Left lung (tissue), 10 donors: ENCODE measurements around the gene HSDL2. TPM values are rescaled to one million over a fixed set of nuclear protein-coding genes. Genes with fewer than 3 reads are reported as not detected.

Experiments
- ATAC-seq: fragments of 200-7000 bp; cut with Tn5 transposase; one replicate; pipeline ENCODE4 v1.9.1; 2020; ENCODE audit warnings: moderate library complexity
- DNase-seq, 4 donors: peaks; one replicate each; pipeline ENCODE4 v3.0.0-alpha.2; 2013 to 2020
- H3K27ac ChIP-seq, 2 donors: fragments of 200-600 bp; sonication (generic) in 1 of 2; one replicate each; pipeline versions ENCODE4 v1.5.0 to v1.8.0; 2020 to 2021
- H3K27me3 ChIP-seq, 2 donors: fragments of 200-600 bp; sonication (generic) in 1 of 2; one replicate each; pipeline versions ENCODE4 v1.5.0 to v1.8.0; 2020 to 2021
- H3K36me3 ChIP-seq, 2 donors: fragments of 200-600 bp; sonication (generic) in 1 of 2; one replicate each; pipeline versions ENCODE4 v1.5.0 to v1.8.0; 2020 to 2021
- H3K4me1 ChIP-seq, 2 donors: fragments of 200-600 bp; one replicate each; pipeline ENCODE4 v1.8.0; 2021
- H3K4me3 ChIP-seq, 2 donors: fragments of 200-600 bp; sonication (generic) in 1 of 2; one replicate each; pipeline versions ENCODE4 v1.5.0 to v1.8.0; 2020 to 2021; ENCODE audit warnings: mild to moderate bottlenecking in 1 of 2
- H3K9me3 ChIP-seq, 2 donors: fragments of 200-600 bp; sonication (generic) in 1 of 2; one replicate each; pipeline versions ENCODE4 v1.5.0 to v1.8.0; 2020 to 2021
- intact Hi-C, 2 donors: fragments of 100-400 bp; cut with DNase I; formaldehyde crosslinking; loops; one replicate each; pipeline versions ENCODE4 v1.11.2 to v1.14.2; 2022
- polyA plus RNA-seq, 6 donors: library from polyadenylated mRNA; unstranded; fragments of 120-200 nt; gene quantifications; one replicate each; pipeline ENCODE4 v1.2.1, GENCODE V29; 2013; ENCODE audit not compliant: insufficient read length in 6 of 6
- total RNA-seq, 2 donors: library from RNA; stranded (reverse); fragmentation: NEBNext Ultra II Directional; extraction: Animal tissue kit (Norgen Biotek cat#: 25700); gene quantifications; one replicate each; pipeline ENCODE4 v1.2.1, GENCODE V29; 2021
- TF ChIP-seq, protein P1 (sequence below), 2 donors: fragments of 200-600 bp; sonication (generic) in 1 of 2; IDR thresholded peaks; one replicate each; pipeline versions ENCODE4 v1.5.0 to v1.8.0; 2021; ENCODE audit warnings: antibody characterized with exemption in 2 of 2
- donor health status: DM: no; HTN: yes; CAD: no.
- donor health status: DM: no; HTN: no; CAD: no.

HSDL2 gene
- total and polyA plus RNA-seq, 8 donors: 40.3 to 77.9 (median 64.2) TPM

DNA sequence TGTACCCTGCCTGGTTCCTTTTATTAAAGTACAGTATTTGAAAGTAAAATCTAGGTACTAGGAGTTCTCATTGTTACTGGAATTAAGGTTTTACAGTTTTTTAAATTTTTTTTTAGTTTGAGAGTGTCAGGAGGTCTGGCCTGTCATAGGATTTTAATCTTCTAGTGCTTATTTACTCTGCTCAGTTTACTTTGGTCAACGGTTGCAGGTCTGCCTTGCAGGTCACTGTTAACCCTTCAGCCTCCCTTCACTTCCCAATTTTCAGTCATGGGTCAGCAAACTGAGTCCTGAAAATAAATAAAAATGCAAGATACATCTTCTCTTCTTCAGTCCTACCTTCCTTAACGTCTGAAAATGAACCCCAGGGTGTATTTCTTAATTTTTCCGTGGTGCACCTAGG is 27.7 kb upstream of the HSDL2 start:
- H3K27ac ChIP-seq: no peak overlapping the region
- DNase-seq (no peak), ATAC-seq (no peak)
- TF ChIP-seq, protein P1, sequence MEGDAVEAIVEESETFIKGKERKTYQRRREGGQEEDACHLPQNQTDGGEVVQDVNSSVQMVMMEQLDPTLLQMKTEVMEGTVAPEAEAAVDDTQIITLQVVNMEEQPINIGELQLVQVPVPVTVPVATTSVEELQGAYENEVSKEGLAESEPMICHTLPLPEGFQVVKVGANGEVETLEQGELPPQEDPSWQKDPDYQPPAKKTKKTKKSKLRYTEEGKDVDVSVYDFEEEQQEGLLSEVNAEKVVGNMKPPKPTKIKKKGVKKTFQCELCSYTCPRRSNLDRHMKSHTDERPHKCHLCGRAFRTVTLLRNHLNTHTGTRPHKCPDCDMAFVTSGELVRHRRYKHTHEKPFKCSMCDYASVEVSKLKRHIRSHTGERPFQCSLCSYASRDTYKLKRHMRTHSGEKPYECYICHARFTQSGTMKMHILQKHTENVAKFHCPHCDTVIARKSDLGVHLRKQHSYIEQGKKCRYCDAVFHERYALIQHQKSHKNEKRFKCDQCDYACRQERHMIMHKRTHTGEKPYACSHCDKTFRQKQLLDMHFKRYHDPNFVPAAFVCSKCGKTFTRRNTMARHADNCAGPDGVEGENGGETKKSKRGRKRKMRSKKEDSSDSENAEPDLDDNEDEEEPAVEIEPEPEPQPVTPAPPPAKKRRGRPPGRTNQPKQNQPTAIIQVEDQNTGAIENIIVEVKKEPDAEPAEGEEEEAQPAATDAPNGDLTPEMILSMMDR (IDR thresholded peaks at IDR 0.05): no peak
- no peaks in the 10 kb centered on the region for H3K36me3 ChIP-seq
- no peaks in the 10 kb centered on the region for H3K27me3 ChIP-seq
- H3K4me3 ChIP-seq: no peak overlapping the region
- H3K4me1 ChIP-seq: peaks cover 0 to 10% of the 10 kb centered on the region in 2 donors
- no peaks in the 10 kb centered on the region for H3K9me3 ChIP-seq
- intact Hi-C loops: loop anchor here in 1 of 2 donors (10.0 kb wide), 1 partner anchor 257 kb away; no protein-coding TSS in a partner anchor

DNA sequence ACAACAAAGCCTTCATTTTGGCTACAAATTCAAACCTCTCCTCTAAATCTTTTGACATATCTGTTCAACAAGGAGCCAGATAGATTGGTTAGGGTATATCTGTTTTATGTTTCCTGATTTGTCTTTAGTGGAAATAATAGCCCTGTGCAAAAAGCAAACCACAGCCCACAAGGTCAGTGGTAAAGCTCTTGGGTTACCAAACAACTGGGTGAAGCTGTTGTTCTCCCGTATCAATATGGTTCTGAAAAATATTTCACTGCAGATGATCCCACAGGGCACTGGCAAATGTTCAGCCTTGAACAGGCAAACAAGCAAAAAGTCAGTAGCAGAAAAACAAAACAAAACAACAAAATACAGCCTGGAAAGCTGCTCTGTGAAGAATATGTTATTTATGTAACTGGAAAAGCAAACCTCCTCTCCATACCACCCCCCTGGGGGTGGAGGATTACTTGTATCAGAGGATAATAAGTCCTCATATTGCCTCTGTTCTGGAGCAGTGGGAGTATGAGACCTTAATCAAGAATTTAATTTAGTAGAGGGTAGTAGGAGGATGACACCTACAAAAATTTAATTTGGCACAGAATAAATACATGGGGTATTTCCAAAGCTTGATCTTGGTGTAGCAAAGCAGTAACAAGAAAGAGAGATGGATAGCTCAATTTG is 25.7 kb upstream of the HSDL2 start:
- Histone ChIP-seq H3K9me3 (no peaks in the 10 kb centered on the region), H3K4me1 (no peaks in the 10 kb centered on the region), H3K27ac (no peak overlapping the region), H3K27me3 (no peaks in the 10 kb centered on the region), H3K4me3 (no peak overlapping the region), H3K36me3 (no peaks in the 10 kb centered on the region)
- DNase-seq (no peak), ATAC-seq (no peak)
- TF ChIP-seq, protein P1 (IDR thresholded peaks at IDR 0.05): no peak
- intact Hi-C loops: loop anchor here in 1 of 2 donors (10.0 kb wide), 1 partner anchor 259 kb away; no protein-coding TSS in a partner anchor

DNA sequence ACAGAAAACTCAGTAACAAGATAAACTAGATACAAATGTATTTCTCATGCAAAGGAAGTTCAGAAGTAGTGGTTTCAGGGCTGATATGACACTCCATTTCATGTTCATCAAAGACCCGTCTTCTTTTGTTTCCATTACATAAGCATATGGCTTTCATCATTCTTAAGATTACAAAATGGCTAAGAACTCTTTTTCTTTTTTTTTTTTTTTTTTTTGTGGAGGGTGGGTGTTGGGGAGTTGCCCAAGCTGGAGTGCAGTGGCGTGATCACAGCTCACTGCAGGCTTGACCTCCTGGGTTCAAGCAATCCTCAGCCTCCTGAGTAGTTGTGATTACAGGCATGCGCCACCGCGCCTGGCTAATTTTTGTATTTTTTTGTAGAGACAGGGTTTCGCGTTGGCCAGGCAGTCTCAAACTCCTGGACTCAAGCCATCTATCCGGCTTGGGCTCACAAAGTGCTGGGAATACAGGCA is 24.4 kb upstream of the HSDL2 start:
- TF ChIP-seq, protein P1 (IDR thresholded peaks at IDR 0.05): no peak
- Histone ChIP-seq H3K36me3 (no peaks in the 10 kb centered on the region), H3K27me3 (no peaks in the 10 kb centered on the region), H3K4me1 (no peaks in the 10 kb centered on the region), H3K4me3 (no peak overlapping the region), H3K27ac (peak overlapping the region in 1 of 2 donors; percentile 11), H3K9me3 (no peaks in the 10 kb centered on the region)
- intact Hi-C loops: loop anchor here in 1 of 2 donors (10.0 kb wide), 1 partner anchor 261 kb away; no protein-coding TSS in a partner anchor
- ATAC-seq (peak; percentile 76), DNase-seq (peak in 2 of 4 donors; percentile 40 to 75)

DNA sequence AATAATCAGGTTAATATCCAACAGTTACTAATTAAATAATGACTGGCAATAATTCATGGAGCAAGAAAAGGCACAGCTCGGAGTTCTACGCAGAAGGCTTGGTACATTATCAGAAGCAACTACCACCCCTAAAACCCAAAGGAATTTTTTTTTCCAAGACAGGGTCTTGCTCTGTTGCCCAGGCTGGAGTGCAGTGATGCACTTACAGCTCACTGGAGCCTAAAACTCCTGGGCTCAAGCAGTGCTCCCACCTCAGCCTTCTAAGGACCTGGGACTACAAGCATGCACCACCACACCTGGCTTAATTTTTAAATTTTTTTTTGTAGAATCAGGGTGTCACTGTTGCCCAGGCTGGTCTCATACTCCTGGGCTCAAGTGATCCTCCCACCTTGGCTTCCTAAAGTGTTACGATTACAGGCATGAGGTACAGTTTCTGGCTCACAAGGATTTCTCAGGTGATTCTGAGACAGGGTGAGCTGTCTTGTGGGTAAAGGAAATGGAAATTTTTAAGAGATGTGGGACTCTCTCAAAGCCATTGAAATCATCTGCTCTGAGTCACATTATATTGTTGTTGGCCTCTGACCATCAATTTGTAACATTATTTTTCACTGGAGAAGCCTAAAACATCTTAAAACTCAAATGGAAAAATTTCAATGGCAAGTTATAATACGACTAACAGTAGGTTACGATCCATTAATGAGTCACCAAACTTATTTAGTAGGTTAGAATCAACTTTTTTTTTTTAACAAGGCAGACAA is 19.7 kb upstream of the HSDL2 start:
- no peaks in the 10 kb centered on the region for H3K36me3 ChIP-seq
- DNase-seq (no peak), ATAC-seq (no peak)
- no peak overlapping the region for H3K27ac ChIP-seq
- no peak overlapping the region for H3K4me3 ChIP-seq
- TF ChIP-seq, protein P1 (IDR thresholded peaks at IDR 0.05): no peak
- H3K27me3 ChIP-seq: no peaks in the 10 kb centered on the region
- intact Hi-C loops: loop anchor here in 1 of 2 donors (5.0 kb wide), 1 partner anchor 273 kb away; no protein-coding TSS in a partner anchor
- no peaks in the 10 kb centered on the region for H3K4me1 ChIP-seq
- H3K9me3 ChIP-seq: peaks cover 0 to 1% of the 10 kb centered on the region in 2 donors

DNA sequence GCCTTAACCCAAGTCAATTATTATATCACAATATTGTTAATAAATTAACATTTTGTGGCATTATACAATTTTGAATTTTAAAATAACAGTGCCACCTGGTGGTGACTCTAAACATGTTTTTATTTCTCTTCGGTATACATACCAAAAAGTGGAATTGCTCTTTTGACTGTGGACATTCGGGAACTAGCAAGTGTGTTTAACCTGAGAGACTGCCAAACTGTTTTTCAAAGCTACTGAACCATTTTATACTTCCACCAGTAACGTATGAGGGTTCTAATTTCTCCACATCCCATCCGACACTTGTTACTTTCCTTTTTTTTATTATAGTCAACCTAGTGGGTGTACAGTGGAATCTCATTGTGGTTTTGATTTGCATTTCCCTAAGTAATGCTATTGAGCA is 18.3 kb upstream of the HSDL2 start:
- Histone ChIP-seq H3K27ac (no peak overlapping the region), H3K36me3 (no peaks in the 10 kb centered on the region), H3K4me3 (no peak overlapping the region), H3K27me3 (no peaks in the 10 kb centered on the region), H3K4me1 (no peaks in the 10 kb centered on the region), H3K9me3 (peaks cover 0 to 6% of the 10 kb centered on the region in 2 donors)
- peak in 2 of 4 donors; percentile 42 to 62 for DNase-seq
- peak; percentile 78 for ATAC-seq
- intact Hi-C loops: loop anchor here in 1 of 2 donors (5.0 kb wide), 1 partner anchor 274 kb away; no protein-coding TSS in a partner anchor
- TF ChIP-seq, protein P1 (IDR thresholded peaks at IDR 0.05): peak; percentile 47 to 48
